OCI-LY7 (cell line): Measurements from ENCODE around the gene NPC2. TPM values are rescaled to one million over a fixed set of nuclear protein-coding genes. Genes with fewer than 3 reads are reported as not detected.
A peak's percentile ranks its signal among the peaks of the same experiment; 100 is the strongest.

Experiments used
- BruUV-seq: library from RNA; stranded (reverse); fragments of 400-500 nt; replicated peaks from 2 replicates; lab custom pipeline; 2021; lab: Mats Ljungman, UMichigan
- CTCF ChIA-PET: fragments of 300-600 bp; sonication (Branson Sonifier 250); formaldehyde crosslinking; loops from one replicate; lab custom pipeline; 2022; ENCODE audit warnings: antibody characterized with exemption; ENCODE audit not compliant: unreplicated experiment; lab: Charles Lee
- POLR2A ChIA-PET: fragments of 300-600 bp; sonication (Branson Sonifier 250); formaldehyde crosslinking; loops from one replicate; lab custom pipeline; 2022; ENCODE audit warnings: antibody characterized with exemption; lab: Charles Lee
- DNase-seq: peaks from one replicate; pipeline ENCODE4 v3.0.0-alpha.2; 2015; ENCODE audit warnings: low spot score
- H2AFZ ChIP-seq: fragments of 200-600 bp; sonication (generic), shearing (Covaris generic); 2 replicates; pipeline ENCODE4 v1.6.1; 2014; ENCODE audit warnings: mild to moderate bottlenecking, antibody characterized with exemption, low read length, moderate library complexity
- H3K27ac ChIP-seq: fragments of 200-600 bp; sonication (generic); 2 replicates; pipeline ENCODE4 v1.5.1; 2014; ENCODE audit warnings: mixed run types, low read depth, mild to moderate bottlenecking, moderate library complexity, low read length, inconsistent platforms; ENCODE audit not compliant: poor library complexity, severe bottlenecking
- H3K36me3 ChIP-seq: fragments of 200-600 bp; sonication (generic); 2 replicates; pipeline ENCODE4 v1.6.1; 2014; ENCODE audit warnings: mild to moderate bottlenecking, antibody characterized with exemption, low read length, moderate library complexity, mixed read lengths; ENCODE audit not compliant: insufficient read depth
- H3K4me1 ChIP-seq: fragments of 200-600 bp; sonication (generic); 2 replicates; pipeline ENCODE4 v1.5.1; 2014; ENCODE audit warnings: mild to moderate bottlenecking, low read length; ENCODE audit not compliant: insufficient read depth, poor library complexity, severe bottlenecking
- H3K4me2 ChIP-seq: fragments of 200-600 bp; sonication (generic); 2 replicates; pipeline ENCODE4 v1.6.1; 2014; ENCODE audit warnings: mild to moderate bottlenecking, low read length
- H3K4me3 ChIP-seq: fragments of 200-600 bp; sonication (generic); 2 replicates; pipeline ENCODE4 v1.5.1; 2014; ENCODE audit warnings: mild to moderate bottlenecking, low read depth, low read length; ENCODE audit not compliant: poor library complexity, severe bottlenecking
- H3K79me2 ChIP-seq: fragments of 200-600 bp; sonication (generic); 2 replicates; pipeline ENCODE4 v1.6.1; 2016; ENCODE audit warnings: low read depth, mild to moderate bottlenecking, low read length, moderate library complexity, mixed read lengths; ENCODE audit not compliant: insufficient read depth
- H3K9me2 ChIP-seq: fragments of 200-600 bp; sonication (generic); 2 replicates; pipeline ENCODE4 v1.6.1; 2016; ENCODE audit warnings: mild to moderate bottlenecking, low read length, mixed read lengths; ENCODE audit not compliant: insufficient read depth
- H3K9me3 ChIP-seq: fragments of 200-600 bp; sonication (generic); 2 replicates; pipeline ENCODE4 v1.6.1; 2014; ENCODE audit warnings: mild to moderate bottlenecking, mixed run types, low read length, mixed read lengths
- H4K20me1 ChIP-seq: fragments of 200-600 bp; sonication (generic); 2 replicates; pipeline ENCODE4 v1.6.1; 2014; ENCODE audit warnings: mild to moderate bottlenecking, antibody characterized with exemption, low read length, moderate library complexity, mixed read lengths; ENCODE audit not compliant: insufficient read depth
- CTCF ChIP-seq: fragments of 200-600 bp; sonication (generic); conservative IDR thresholded peaks from 2 replicates; pipeline ENCODE4 v1.5.1; 2014; ENCODE audit warnings: mild to moderate bottlenecking, antibody characterized with exemption, low read length, moderate library complexity, mixed read lengths
- EZH2phosphoT487 ChIP-seq: fragments of 200-600 bp; sonication (generic); IDR thresholded peaks from 2 replicates; pipeline ENCODE4 v1.6.1; 2018; ENCODE audit warnings: low read depth, borderline replicate concordance, mild to moderate bottlenecking, mixed run types, antibody characterized with exemption, low read length, moderate library complexity, mixed read lengths
- intact Hi-C: fragments of 100-400 bp; cut with micrococcal nuclease; formaldehyde crosslinking; loops from one replicate; pipeline ENCODE4 v1.10.0; 2022; ENCODE audit not compliant: unreplicated experiment
- total RNA-seq, 2 experiments: library from RNA; depleted of rRNA in 1 of 2; stranded (reverse); fragments of >200 nt in 1 of 2; shearing (Covaris generic) in 1 of 2; gene quantifications; 2 replicates each; pipeline ENCODE4 v1.2.3, GENCODE V29; 2014 to 2022

The NPC2 gene
- total RNA-seq, 2 experiments from 2014 or later = 37.8 to 80.8 TPM

GRCh38 chr14:74495356-74495755 lies 2.3 kb upstream of the NPC2 start:
- BruUV-seq = no TSS peak
- H3K36me3 ChIP-seq = peaks cover 14% of the 10 kb centered on the region; the same call in 1 of the 2 replicates
- no peak for DNase-seq
- peaks cover 10% of the 10 kb centered on the region; the same call in 1 of the 2 replicates for H3K79me2 ChIP-seq
- peaks cover 30% of the 10 kb centered on the region for H3K4me1 ChIP-seq
- intact Hi-C loops = loop anchor here (10.0 kb wide), 1 partner anchor 171 kb away; no protein-coding TSS in a partner anchor
- ChIA-PET CTCF (no interaction called here), POLR2A (interaction anchor here (0.7 to 1.8 kb wide), 2 partner anchors 8 to 93 kb away, joined by 3 to 4 read pairs; no protein-coding TSS in a partner anchor)
- no peaks in the 10 kb centered on the region for H3K9me3 ChIP-seq
- peak overlapping the region; percentile 24 for H3K27ac ChIP-seq
- peak overlapping the region; percentile 89 for H3K4me3 ChIP-seq
- no peak overlapping the region for H2AFZ ChIP-seq
- H3K9me2 ChIP-seq = no peaks in the 10 kb centered on the region
- H4K20me1 ChIP-seq = no peaks in the 10 kb centered on the region
- peak overlapping the region; percentile 89 for H3K4me2 ChIP-seq
- TF ChIP-seq EZH2phosphoT487 = no peak
- no peak for TF ChIP-seq CTCF

DNA sequence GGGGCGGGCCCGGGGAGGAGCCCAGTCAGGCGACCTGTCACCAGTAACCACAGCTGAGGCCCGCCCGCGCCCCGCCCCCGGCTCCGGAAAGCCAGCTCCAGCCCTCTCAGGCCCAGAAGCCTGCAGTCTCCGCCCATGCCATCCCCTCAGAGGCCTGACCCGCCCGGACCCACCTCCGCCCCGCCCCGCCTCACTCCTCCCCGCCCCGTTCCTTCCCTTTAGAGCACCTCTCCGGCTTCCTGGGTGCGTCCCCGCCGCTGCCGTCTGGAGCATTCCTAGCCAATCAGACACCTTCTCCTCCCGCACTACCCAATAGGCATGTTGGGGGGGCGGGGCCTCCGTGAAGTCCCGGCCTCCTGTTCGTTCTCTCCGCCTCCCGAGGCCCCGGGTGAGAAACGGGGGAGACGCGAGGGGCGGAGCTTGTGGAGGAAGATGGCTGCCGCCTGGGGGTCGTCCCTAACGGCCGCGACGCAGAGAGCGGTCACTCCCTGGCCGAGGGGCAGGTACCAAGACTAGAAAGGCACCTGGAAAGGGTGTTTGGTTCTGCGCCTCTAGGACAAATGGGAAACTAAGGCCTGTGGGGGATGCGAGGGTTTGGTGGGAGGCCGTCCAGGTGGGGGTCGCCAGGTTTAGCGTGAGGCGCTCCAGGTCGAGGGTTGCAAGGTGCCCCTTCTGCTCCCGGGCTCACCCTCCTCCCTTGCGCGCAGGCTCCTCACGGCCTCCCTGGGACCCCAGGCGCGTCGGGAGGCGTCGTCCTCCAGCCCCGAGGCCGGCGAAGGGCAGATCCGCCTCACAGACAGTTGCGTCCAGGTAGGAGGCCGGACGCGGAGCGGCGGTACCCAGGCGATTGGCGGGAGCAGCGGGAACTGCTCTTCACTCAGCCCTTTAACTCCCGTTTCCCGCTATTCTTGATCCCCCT lies 497 bp upstream of the NPC2 start, which contains the start of gene ISCA2:
Gene ISCA2 (plus strand): TSS at position 423 of the 919 bp plus-strand sequence. CDS start 10 bp downstream, at position 433.
- Histone ChIP-seq H3K4me1 (peaks cover 43% of the 10 kb centered on the region), H3K4me3 (peak within 1 kb of the TSS; percentile 89), H4K20me1 (no peaks in the 10 kb centered on the region), H3K36me3 (peaks cover 14% of the 10 kb centered on the region; the same call in 1 of the 2 replicates), H3K4me2 (peak within 1 kb of the TSS; percentile 97), H2AFZ (peak within 1 kb of the TSS; percentile 84), H3K9me3 (no peaks in the 10 kb centered on the region), H3K79me2 (peaks cover 10% of the 10 kb centered on the region; the same call in 1 of the 2 replicates), H3K9me2 (no peaks in the 10 kb centered on the region), H3K27ac (peak within 1 kb of the TSS; percentile 36)
- TF ChIP-seq CTCF = no peak
- TF ChIP-seq EZH2phosphoT487 = no peak
- peak; percentile 99 for DNase-seq
- BruUV-seq = no TSS peak
- intact Hi-C loops = loop anchor here (2.0 to 10.0 kb wide), 2 partner anchors 93 to 169 kb away; no protein-coding TSS in a partner anchor
- POLR2A ChIA-PET = interaction anchor here (0.5 to 1.8 kb wide), 9 partner anchors 8 to 318 kb away, joined by 3 to 7 read pairs (median 4); no protein-coding TSS in a partner anchor
- CTCF ChIA-PET = no interaction called here
